ENCODE measurements around the gene TSNAXIP1. TPM values are rescaled to one million over a fixed set of nuclear protein-coding genes. Genes with fewer than 3 reads are reported as not detected.
"Not testable (repeated sequence)": the region's sequence is repeated elsewhere in the genome, so short reads cannot be mapped to it uniquely, and the experiment has no call there.

Gene TSNAXIP1
- total RNA-seq, 1 experiment from 2014 or later, result 0.45 TPM

GRCh38 chr16:67857547-67858233, 51.0 kb downstream of the TSNAXIP1 start:
- no peak for DNase-seq (ENCODE audit: extremely low read depth, low read depth)

GRCh38 chr16:67858500-67858899, 51.8 kb downstream of the TSNAXIP1 start:
- DNase-seq (ENCODE audit: extremely low read depth, low read depth), result no peak

GRCh38 chr16:67860589-67861398, 54.1 kb downstream of the TSNAXIP1 start:
- DNase-seq (ENCODE audit: extremely low read depth, low read depth), result peak; percentile 45

GRCh38 chr16:67861877-67862276, 55.2 kb downstream of the TSNAXIP1 start:
- no peak for DNase-seq (ENCODE audit: extremely low read depth, low read depth)

GRCh38 chr16:67862623-67863583, 56.2 kb downstream of the TSNAXIP1 start:
- no peak for DNase-seq (ENCODE audit: extremely low read depth, low read depth)

GRCh38 chr16:67864044-67864443, 57.4 kb downstream of the TSNAXIP1 start:
- not testable (repeated sequence) for DNase-seq (ENCODE audit: extremely low read depth, low read depth)

- DNase-seq (ENCODE audit: extremely low read depth, low read depth), result no peak
Observed at GRCh38 chr16:67864594-67864993, 57.9 kb downstream of the TSNAXIP1 start.

- DNase-seq (ENCODE audit: extremely low read depth, low read depth), result peak; percentile 57
Observed at GRCh38 chr16:67865318-67865717, 58.6 kb downstream of the TSNAXIP1 start.

- DNase-seq (ENCODE audit: extremely low read depth, low read depth), result no peak
Observed at GRCh38 chr16:67868290-67868689, 61.6 kb downstream of the TSNAXIP1 start.

- no peak for DNase-seq (ENCODE audit: extremely low read depth, low read depth)
Observed at GRCh38 chr16:67869653-67870052, 63.0 kb downstream of the TSNAXIP1 start.

GRCh38 chr16:67871256-67871655, 64.6 kb downstream of the TSNAXIP1 start:
- DNase-seq (ENCODE audit: extremely low read depth, low read depth), result no peak

- no peak for DNase-seq (ENCODE audit: extremely low read depth, low read depth)
Observed at GRCh38 chr16:67872131-67872630, 65.5 kb downstream of the TSNAXIP1 start.

- DNase-seq (ENCODE audit: extremely low read depth, low read depth), result peak; percentile 65
Observed at GRCh38 chr16:67872631-67873434, 66.1 kb downstream of the TSNAXIP1 start, which contains the start of gene EDC4. Gene EDC4, plus strand, starts transcription at chr16:67873052. Its CDS starts 210 bp downstream, at chr16:67873262.

GRCh38 chr16:67873435-67874370, 67.0 kb downstream of the TSNAXIP1 start:
- no peak for DNase-seq (ENCODE audit: extremely low read depth, low read depth)

GRCh38 chr16:67874372-67874771, 67.7 kb downstream of the TSNAXIP1 start:
- no peak for DNase-seq (ENCODE audit: extremely low read depth, low read depth)

- DNase-seq (ENCODE audit: extremely low read depth, low read depth), result no peak
Observed at GRCh38 chr16:67877064-67877463, 70.4 kb downstream of the TSNAXIP1 start.

Measured in NCI-H460 (cell line).